HG03565 (cell line): ENCODE measurements around the gene PDF.
"Not testable (repeated sequence)": the region's sequence is repeated elsewhere in the genome, so short reads cannot be mapped to it uniquely, and the experiment has no call there.

Experiments
- ATAC-seq: cut with Tn5 transposase; IDR thresholded peaks from one replicate; pipeline ENCODE4 v1.9.1; 2021; ENCODE audit warnings: mild to moderate bottlenecking, moderate library complexity; ENCODE audit not compliant: unreplicated experiment

PDF gene

GRCh38 chr16:69330286-69331109 is at the start of gene PDF:
TSS of gene PDF (minus strand) at chr16:69330588. CDS start at chr16:69330570, 18 bp downstream.
- peak; percentile 82 for ATAC-seq

GRCh38 chr16:69378760-69379159 is 48.4 kb upstream of the PDF start:
- ATAC-seq, result no peak

- ATAC-seq, result no peak
Measured at GRCh38 chr16:69378036-69378435, 47.6 kb upstream of the PDF start.

GRCh38 chr16:69376393-69377059 is 46.1 kb upstream of the PDF start:
- ATAC-seq, result no peak

- no peak for ATAC-seq
Measured at GRCh38 chr16:69373019-69373418, 42.6 kb upstream of the PDF start.

GRCh38 chr16:69371564-69371963 is 41.2 kb upstream of the PDF start:
- ATAC-seq, result no peak

GRCh38 chr16:69368866-69369265 is 38.5 kb upstream of the PDF start:
- no peak for ATAC-seq

- no peak for ATAC-seq
Measured at GRCh38 chr16:69367980-69368379, 37.6 kb upstream of the PDF start.

GRCh38 chr16:69366431-69366830 is 36.0 kb upstream of the PDF start:
- ATAC-seq, result no peak

GRCh38 chr16:69365901-69366300 is 35.5 kb upstream of the PDF start:
- no peak for ATAC-seq

GRCh38 chr16:69364088-69364487 is 33.7 kb upstream of the PDF start:
- no peak for ATAC-seq

- no peak for ATAC-seq
Measured at GRCh38 chr16:69363281-69363717, 32.9 kb upstream of the PDF start.

- not testable (repeated sequence) for ATAC-seq
Measured at GRCh38 chr16:69360070-69360469, 29.7 kb upstream of the PDF start.

GRCh38 chr16:69351309-69352027 is 21.1 kb upstream of the PDF start, which contains the start of gene TMED6:
TSS of gene TMED6 (minus strand) at chr16:69351786. CDS start at chr16:69351753, 33 bp downstream.
- ATAC-seq, result no peak

- ATAC-seq, result no peak
Measured at GRCh38 chr16:69350536-69351133, 20.2 kb upstream of the PDF start.

GRCh38 chr16:69349536-69349935 is 19.1 kb upstream of the PDF start:
- ATAC-seq, result no peak

- ATAC-seq, result no peak
Measured at GRCh38 chr16:69348222-69348621, 17.8 kb upstream of the PDF start.

- ATAC-seq, result no peak
Measured at GRCh38 chr16:69346683-69347082, 16.3 kb upstream of the PDF start.

GRCh38 chr16:69345923-69346322 is 15.5 kb upstream of the PDF start:
- no peak for ATAC-seq

- ATAC-seq, result no peak
Measured at GRCh38 chr16:69344171-69344570, 13.8 kb upstream of the PDF start.

GRCh38 chr16:69340095-69340644 is 9.8 kb upstream of the PDF start:
- ATAC-seq, result no peak
